PC-3 (cell line): ENCODE measurements around the gene MICALL1. TPM values are rescaled to one million over a fixed set of nuclear protein-coding genes. Genes with fewer than 3 reads are reported as not detected.

Experiments used
- ATAC-seq: fragments of 200-7000 bp; cut with Tn5 transposase; 2 replicates; pipeline ENCODE4 v1.9.1; 2020; ENCODE audit warnings: mild to moderate bottlenecking, moderate library complexity
- BruUV-seq: library from RNA; stranded (reverse); fragments of 400-500 nt; replicated peaks from 2 replicates; lab custom pipeline; 2021; lab: Mats Ljungman, UMichigan
- CTCF ChIA-PET: fragments of 300-600 bp; sonication (Branson Sonifier 250); formaldehyde crosslinking; loops from one replicate; lab custom pipeline; 2022; ENCODE audit warnings: antibody characterized with exemption; lab: Charles Lee
- POLR2A ChIA-PET: fragments of 300-600 bp; sonication (Branson Sonifier 250); formaldehyde crosslinking; loops from one replicate; lab custom pipeline; 2022; ENCODE audit warnings: antibody characterized with exemption; ENCODE audit not compliant: unreplicated experiment; lab: Charles Lee
- DNase-seq: peaks from one replicate; pipeline ENCODE4 v3.0.0-alpha.2; 2015
- H2AFZ ChIP-seq: fragments of 300-600 bp; sonication (generic); 2 replicates; pipeline ENCODE4 v1.6.0; 2016; ENCODE audit warnings: antibody characterized with exemption, low read length
- H3F3A ChIP-seq: fragments of 300-600 bp; sonication (generic); one replicate; pipeline ENCODE4 v1.6.0; 2017; ENCODE audit warnings: antibody characterized with exemption, low read length, control low read depth, mild to moderate bottlenecking; ENCODE audit not compliant: unreplicated experiment
- H3K27ac ChIP-seq: fragments of 300-600 bp; sonication (generic); 2 replicates; pipeline ENCODE4 v1.5.1; 2016; ENCODE audit warnings: mild to moderate bottlenecking, low read length
- H3K27me3 ChIP-seq: fragments of 300-600 bp; sonication (generic); 2 replicates; pipeline ENCODE4 v1.6.1; 2016; ENCODE audit warnings: low read length, mixed read lengths
- H3K36me3 ChIP-seq: fragments of 300-600 bp; sonication (generic); 2 replicates; pipeline ENCODE4 v1.6.1; 2016; ENCODE audit warnings: low read depth, mixed run types, low read length, mixed read lengths
- H3K4me1 ChIP-seq: fragments of 300-600 bp; sonication (generic); 2 replicates; pipeline ENCODE4 v1.5.1; 2016; ENCODE audit warnings: low read length; ENCODE audit not compliant: insufficient read depth
- H3K4me2 ChIP-seq: fragments of 300-600 bp; sonication (generic); 2 replicates; pipeline ENCODE4 v1.6.0; 2016; ENCODE audit warnings: low read length
- H3K4me3 ChIP-seq: fragments of 300-600 bp; sonication (generic); 2 replicates; pipeline ENCODE4 v1.5.1; 2016; ENCODE audit warnings: mild to moderate bottlenecking, low read length, mixed read lengths
- H3K79me2 ChIP-seq: fragments of 300-600 bp; sonication (generic); 2 replicates; pipeline ENCODE4 v1.6.1; 2017; ENCODE audit warnings: low read length, mixed read lengths
- H3K9ac ChIP-seq: fragments of 300-600 bp; sonication (generic); 2 replicates; pipeline ENCODE4 v1.6.0; 2016; ENCODE audit warnings: mild to moderate bottlenecking, low read length
- H3K9me2 ChIP-seq: fragments of 300-600 bp; sonication (generic); replicated peaks from 2 replicates; pipeline ENCODE4 v1.6.1; 2016; ENCODE audit warnings: mixed run types, low read length, mixed read lengths
- H3K9me3 ChIP-seq: fragments of 300-600 bp; sonication (generic); 2 replicates; pipeline ENCODE4 v1.6.1; 2016; ENCODE audit warnings: low read length, mixed read lengths
- H4K20me1 ChIP-seq: fragments of 300-600 bp; sonication (generic); 2 replicates; pipeline ENCODE4 v1.6.1; 2016; ENCODE audit warnings: low read length, mixed read lengths
- EZH2 ChIP-seq: fragments of 300-600 bp; sonication (generic); IDR thresholded peaks from one replicate; pipeline ENCODE4 v1.6.1; 2017; ENCODE audit warnings: antibody characterized with exemption, mild to moderate bottlenecking, low read length; ENCODE audit not compliant: unreplicated experiment
- EZH2phosphoT487 ChIP-seq: fragments of 300-600 bp; sonication (generic); IDR thresholded peaks from 2 replicates; pipeline ENCODE4 v1.6.1; 2018; ENCODE audit warnings: mild to moderate bottlenecking, antibody characterized with exemption, low read length, borderline replicate concordance
- intact Hi-C: fragments of 100-400 bp; cut with micrococcal nuclease; formaldehyde crosslinking; loops from 2 replicates; pipeline ENCODE4 v1.9.0; 2023
- total RNA-seq: library from RNA; depleted of rRNA; stranded (reverse); fragments of >200 nt; gene quantifications from 2 replicates; pipeline ENCODE4 v1.2.3, GENCODE V29; 2014
- TF ChIP-seq, protein P1 (sequence below): fragments of 300-600 bp; sonication (generic); conservative IDR thresholded peaks from 2 replicates; pipeline ENCODE4 v1.5.1; 2017; ENCODE audit warnings: antibody characterized with exemption, low read depth, mild to moderate bottlenecking, low read length

Gene MICALL1
- total RNA-seq, 1 experiment from 2014 or later: 20.1 TPM

DNA sequence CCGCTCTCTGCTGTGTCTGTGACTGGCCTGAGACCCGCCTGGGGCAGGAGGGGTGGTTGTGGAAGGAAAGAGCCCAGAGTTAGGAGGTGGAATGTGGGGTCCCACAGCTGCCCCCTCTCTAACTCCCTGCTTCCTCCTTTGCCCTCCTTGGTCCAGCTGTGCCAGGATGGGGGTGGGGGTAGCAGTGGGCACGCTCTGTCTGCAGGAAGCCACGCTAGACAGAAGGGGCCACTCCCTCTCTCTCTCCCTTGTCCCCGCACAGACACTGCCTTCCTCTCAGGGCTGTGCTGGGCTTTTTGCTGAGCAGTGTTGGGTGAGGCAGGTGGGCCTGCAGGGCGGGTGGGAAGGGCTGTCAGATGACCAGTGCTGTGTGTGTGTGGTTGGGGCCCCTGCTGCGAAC lies 80.3 kb downstream of the MICALL1 start:
- no peaks in the 10 kb centered on the region for H4K20me1 ChIP-seq
- no peak for DNase-seq
- H3K36me3 ChIP-seq: no peaks in the 10 kb centered on the region
- no TSS peak for BruUV-seq
- ATAC-seq: no peak
- no peaks in the 10 kb centered on the region for H3K79me2 ChIP-seq
- CTCF ChIA-PET: no interaction called here
- no peaks in the 10 kb centered on the region for H3K9me3 ChIP-seq
- no peaks in the 10 kb centered on the region for H3K27me3 ChIP-seq
- no peaks in the 10 kb centered on the region for H3K9me2 ChIP-seq
- H3K27ac ChIP-seq: no peak overlapping the region
- POLR2A ChIA-PET: no interaction called here
- no peaks in the 10 kb centered on the region for H3K4me1 ChIP-seq
- no peak overlapping the region for H2AFZ ChIP-seq
- H3K4me2 ChIP-seq: no peak overlapping the region
- intact Hi-C loops: no loop called here
- TF ChIP-seq EZH2 (no peak), EZH2phosphoT487 (no peak)
- TF ChIP-seq, protein P1, sequence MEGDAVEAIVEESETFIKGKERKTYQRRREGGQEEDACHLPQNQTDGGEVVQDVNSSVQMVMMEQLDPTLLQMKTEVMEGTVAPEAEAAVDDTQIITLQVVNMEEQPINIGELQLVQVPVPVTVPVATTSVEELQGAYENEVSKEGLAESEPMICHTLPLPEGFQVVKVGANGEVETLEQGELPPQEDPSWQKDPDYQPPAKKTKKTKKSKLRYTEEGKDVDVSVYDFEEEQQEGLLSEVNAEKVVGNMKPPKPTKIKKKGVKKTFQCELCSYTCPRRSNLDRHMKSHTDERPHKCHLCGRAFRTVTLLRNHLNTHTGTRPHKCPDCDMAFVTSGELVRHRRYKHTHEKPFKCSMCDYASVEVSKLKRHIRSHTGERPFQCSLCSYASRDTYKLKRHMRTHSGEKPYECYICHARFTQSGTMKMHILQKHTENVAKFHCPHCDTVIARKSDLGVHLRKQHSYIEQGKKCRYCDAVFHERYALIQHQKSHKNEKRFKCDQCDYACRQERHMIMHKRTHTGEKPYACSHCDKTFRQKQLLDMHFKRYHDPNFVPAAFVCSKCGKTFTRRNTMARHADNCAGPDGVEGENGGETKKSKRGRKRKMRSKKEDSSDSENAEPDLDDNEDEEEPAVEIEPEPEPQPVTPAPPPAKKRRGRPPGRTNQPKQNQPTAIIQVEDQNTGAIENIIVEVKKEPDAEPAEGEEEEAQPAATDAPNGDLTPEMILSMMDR: no peak
- no peak overlapping the region for H3K4me3 ChIP-seq
- H3F3A ChIP-seq: no peaks in the 10 kb centered on the region
- H3K9ac ChIP-seq: no peak overlapping the region

DNA sequence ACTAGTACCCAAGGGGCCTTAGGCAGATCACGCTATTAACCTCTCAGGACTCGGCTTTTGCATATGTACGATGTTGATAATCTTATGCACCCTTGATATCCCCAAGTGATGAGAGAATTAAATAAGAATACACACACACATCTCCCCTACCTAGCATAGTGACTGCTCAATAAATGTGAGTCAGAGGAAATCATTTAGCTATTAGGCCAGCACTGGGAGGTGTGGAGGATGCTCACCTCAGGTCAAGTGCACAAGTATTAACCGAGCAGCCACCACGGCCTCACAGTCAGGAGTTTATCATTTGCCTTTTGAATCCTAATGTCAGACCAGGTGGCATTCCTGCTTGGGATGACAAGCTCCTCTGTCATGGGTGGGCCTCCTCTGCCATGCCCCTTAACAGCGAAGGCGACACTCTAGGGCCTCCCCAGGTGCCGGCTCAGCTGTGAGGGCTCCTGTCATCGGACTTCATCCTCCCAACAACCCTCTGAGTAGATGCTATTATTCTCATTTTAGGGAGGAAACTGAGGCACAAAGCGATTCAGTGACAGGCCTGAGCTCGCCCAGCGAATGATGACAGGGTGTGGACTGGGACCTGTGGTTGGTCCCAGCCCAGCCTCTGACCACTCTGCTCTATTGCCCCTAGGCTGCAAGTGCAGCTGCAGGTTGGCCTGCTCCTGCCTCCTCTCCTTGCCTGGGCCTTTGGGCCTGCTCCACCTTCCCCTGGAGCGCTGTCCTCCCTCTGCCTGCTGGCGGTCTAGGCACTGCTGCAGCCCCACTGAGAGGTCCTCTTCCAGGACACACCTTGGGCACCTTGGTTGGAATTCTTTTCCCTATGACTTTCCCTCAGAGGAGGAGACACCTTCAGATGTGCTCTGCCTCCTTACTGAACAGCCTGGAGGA lies 83.3 kb downstream of the MICALL1 start:
- ATAC-seq (no peak), DNase-seq (no peak)
- no peaks in the 10 kb centered on the region for H3K79me2 ChIP-seq
- TF ChIP-seq EZH2: no peak
- TF ChIP-seq, protein P1: no peak
- TF ChIP-seq EZH2phosphoT487: no peak
- ChIA-PET CTCF (no interaction called here), POLR2A (no interaction called here)
- no peak overlapping the region for H3K9ac ChIP-seq
- no peaks in the 10 kb centered on the region for H3K4me1 ChIP-seq
- H3K4me3 ChIP-seq: no peak overlapping the region
- intact Hi-C loops: no loop called here
- BruUV-seq: no TSS peak
- no peak overlapping the region for H3K27ac ChIP-seq
- H3K36me3 ChIP-seq: no peaks in the 10 kb centered on the region
- H3K9me3 ChIP-seq: no peaks in the 10 kb centered on the region
- H2AFZ ChIP-seq: no peak overlapping the region
- no peaks in the 10 kb centered on the region for H3K9me2 ChIP-seq
- H3K4me2 ChIP-seq: no peak overlapping the region
- no peaks in the 10 kb centered on the region for H4K20me1 ChIP-seq
- no peaks in the 10 kb centered on the region for H3F3A ChIP-seq
- no peaks in the 10 kb centered on the region for H3K27me3 ChIP-seq

DNA sequence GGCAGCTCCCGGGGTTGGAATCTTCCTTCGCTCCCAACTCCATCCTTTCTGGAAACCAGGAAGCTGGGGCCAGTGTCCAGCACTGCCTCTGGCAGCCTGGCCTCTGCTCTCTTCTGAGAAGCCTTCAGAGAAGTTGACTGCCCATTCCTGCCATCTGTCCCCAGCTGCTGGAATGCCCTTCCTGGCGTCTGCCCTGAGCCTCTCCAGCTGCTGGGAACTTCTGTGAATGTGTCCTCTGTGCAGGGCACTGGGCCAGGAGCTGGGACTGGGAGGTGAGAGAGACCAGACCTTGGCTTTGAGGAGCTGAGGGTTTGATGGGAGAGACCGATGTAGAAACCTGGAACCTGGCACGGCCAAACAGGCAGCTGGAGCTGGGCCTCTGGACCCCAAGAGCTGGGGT lies 84.2 kb downstream of the MICALL1 start:
- no peaks in the 10 kb centered on the region for H3K4me1 ChIP-seq
- ATAC-seq: no peak
- no peaks in the 10 kb centered on the region for H3K79me2 ChIP-seq
- CTCF ChIA-PET: no interaction called here
- no peak overlapping the region for H2AFZ ChIP-seq
- H4K20me1 ChIP-seq: no peaks in the 10 kb centered on the region
- BruUV-seq: no TSS peak
- intact Hi-C loops: no loop called here
- no peak overlapping the region for H3K4me2 ChIP-seq
- POLR2A ChIA-PET: no interaction called here
- H3K9ac ChIP-seq: no peak overlapping the region
- no peaks in the 10 kb centered on the region for H3K9me2 ChIP-seq
- no peaks in the 10 kb centered on the region for H3K27me3 ChIP-seq
- H3K4me3 ChIP-seq: no peak overlapping the region
- no peak for DNase-seq
- H3K36me3 ChIP-seq: no peaks in the 10 kb centered on the region
- TF ChIP-seq, protein P1: no peak
- TF ChIP-seq EZH2 (no peak), EZH2phosphoT487 (no peak)
- no peak overlapping the region for H3K27ac ChIP-seq
- no peaks in the 10 kb centered on the region for H3K9me3 ChIP-seq
- H3F3A ChIP-seq: no peaks in the 10 kb centered on the region
